HuH-7.5 (cell line): ENCODE results near the gene TBC1D16.
A peak's percentile ranks its signal among the peaks of the same experiment; 100 is the strongest.
"Not testable (repeated sequence)": the region's sequence is repeated elsewhere in the genome, so short reads cannot be mapped to it uniquely, and the experiment has no call there.

Experiments
- DNase-seq: peaks from one replicate; pipeline ENCODE4 v3.0.0; 2011; ENCODE audit warnings: low spot score

Gene TBC1D16

DNA sequence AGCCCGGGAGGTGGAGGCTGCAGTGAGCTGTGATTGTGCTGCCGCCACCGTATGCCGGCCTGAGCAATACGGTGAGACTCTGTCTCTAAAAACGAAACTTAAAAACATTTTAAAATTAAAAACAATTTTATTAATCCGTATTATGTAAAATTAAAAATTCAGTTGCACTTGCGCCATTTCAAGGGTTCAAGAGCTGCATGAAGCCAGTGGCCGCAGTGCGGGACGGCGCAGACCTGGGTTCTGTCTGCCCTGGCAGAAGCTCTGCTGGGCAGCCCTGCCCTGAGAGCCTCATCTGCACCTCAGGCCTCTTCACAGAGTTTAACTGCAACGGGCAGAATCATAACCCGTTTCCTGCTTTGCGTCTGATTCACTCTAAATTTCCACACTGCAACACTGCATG is 31.7 kb downstream of the TBC1D16 start:
- DNase-seq: no peak

DNA sequence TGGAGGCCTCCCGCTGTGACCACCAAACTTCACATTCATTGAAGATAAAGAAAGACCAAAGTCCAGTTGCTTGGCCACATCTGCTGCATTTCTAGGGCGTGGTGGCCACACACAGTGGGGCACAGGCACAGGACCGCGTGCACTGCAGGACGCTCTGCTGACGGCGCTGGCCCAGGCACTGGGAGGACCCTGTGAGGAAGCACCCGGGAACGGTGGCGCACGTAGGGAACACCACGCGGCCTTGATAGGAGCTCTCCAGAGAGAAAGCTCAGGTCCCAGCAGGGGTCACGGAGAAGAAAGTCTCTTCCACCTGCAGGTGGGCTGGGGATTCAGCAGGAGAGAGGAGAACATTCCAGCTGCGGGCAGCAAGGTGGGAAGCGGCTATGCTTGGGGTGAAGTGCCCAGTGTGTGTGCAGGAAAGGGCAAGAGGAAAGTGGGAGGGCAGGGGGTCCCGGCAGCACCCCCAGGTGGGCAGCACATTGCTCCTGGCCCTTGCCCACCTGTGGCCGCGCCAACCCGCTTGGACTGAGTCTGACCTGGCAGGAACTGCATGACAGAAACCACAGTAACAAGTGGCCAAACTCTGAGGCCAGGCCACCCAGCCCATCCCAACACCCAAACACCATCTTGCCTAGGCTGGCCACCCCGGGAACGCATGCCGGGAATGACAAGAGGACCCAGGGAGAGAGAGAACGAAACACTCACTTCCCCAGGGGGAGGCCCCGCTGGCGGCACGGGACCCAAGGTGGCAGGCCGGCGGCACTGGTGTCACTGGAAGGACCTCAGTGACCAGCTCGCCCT is 32.8 kb downstream of the TBC1D16 start:
- DNase-seq: peak; percentile 73

DNA sequence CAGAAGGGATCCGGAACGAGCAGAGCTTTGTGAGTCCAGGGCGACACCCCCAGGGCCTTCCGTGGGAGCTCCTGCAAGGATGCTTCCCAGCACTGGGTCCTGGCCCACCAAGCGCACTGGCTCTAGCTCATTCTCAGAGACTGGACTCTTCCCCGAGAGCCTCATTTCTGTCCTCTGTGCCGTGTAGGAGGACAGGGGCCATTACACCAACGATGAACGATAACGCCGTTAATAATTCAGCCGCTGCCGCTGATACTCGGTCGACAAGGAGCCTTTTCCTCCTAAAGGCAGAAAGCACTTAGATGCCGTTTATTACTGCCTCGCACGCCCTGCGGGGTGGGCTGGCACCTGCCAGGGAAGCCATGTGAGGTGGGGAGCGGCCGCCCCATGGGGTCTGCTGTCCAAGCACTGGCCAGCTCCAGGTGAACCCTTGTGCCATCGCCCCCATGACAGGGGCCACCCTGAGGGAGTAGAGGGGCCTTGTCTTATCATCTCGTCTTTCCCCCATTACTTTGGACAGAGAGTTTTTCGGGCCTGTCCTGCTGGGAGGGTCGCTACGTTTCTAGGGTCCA is 33.5 kb downstream of the TBC1D16 start:
- DNase-seq: no peak

DNA sequence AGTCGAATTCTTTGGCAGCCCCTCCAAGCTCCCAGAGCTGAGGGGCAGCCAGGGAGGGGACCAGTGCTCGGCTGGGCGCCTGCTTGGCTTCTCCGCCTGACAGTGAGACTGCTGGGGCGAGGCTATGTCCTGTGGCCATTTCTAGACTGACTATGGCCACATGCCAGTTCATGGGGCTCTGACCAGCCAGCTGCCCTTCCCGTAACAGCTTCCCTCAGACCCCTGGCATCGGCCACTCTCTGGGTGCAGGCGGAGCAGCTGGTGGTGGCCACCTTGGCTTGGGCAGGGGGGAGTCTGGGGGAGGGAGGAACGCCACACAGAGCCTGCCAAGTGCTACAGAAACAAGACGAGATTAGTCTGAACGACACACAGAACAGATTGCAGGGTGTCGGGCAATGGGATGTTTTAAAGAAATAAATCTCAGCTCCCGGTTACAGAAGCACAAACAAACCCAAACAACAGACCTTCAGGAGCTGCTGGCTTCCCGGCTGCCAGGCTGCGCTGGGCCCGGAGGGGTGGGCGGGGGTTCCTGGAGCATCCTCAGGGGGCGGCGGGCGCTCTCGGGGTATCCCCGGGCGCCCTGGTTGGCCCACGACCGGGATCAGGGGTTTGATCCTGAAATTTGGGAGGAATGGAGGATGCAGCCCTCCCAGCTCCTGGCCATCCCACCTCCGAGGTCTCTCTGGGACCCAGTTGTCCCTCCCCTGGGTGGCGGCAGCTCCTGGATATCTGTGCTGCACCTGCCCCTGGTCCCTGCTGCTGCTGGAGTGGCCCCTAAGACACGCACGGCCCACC is 34.5 kb downstream of the TBC1D16 start:
- no peak for DNase-seq

DNA sequence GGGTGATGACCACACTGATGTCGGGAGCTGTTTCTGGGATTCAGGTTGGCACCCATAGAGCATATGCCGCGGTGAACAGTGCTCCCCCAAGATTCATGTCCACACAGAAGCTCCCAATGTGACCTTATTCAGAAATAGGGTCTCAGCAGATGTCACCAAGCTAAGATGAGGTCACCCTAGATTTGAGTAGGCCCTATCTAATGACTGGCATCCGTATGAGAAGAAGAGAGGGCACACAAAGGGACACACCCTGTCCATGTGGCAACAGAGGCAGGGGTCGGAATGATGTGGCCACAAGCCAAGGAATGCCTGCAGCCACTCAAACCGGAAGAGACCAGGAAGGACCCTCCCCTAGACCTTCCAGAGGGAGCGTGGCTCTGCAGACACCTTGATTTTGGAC is 35.5 kb downstream of the TBC1D16 start:
- no peak for DNase-seq

DNA sequence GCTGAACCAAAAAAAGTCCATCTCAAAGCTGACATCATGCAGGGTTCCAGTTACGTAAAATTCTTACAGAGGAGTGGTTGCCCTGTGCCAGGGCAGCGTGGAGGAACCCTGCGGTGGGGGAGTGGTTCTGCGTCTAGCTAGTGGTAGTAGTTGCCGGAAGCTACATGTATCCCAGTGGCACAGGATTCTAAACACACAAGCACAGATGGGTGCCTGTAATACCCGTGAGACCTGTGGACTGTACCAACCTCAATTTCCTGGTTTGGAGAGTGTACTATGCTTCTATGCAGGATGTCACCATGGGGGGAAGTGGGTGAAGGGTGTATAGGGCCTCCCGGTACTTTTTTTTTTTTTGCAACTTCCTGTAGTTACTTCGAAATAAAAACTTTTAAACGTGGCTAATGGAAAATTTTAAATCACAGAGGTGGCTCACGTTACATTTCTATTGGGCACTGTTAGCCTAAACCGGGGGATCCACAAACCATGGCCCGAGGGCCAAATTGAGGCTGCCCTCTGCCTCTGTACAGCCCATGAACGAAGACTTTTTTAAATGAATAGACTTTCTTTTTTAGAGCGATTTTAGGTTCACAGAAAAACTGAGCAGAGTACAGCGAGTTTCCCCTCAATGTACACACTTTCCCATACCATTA is 38.5 kb downstream of the TBC1D16 start:
- no peak for DNase-seq

DNA sequence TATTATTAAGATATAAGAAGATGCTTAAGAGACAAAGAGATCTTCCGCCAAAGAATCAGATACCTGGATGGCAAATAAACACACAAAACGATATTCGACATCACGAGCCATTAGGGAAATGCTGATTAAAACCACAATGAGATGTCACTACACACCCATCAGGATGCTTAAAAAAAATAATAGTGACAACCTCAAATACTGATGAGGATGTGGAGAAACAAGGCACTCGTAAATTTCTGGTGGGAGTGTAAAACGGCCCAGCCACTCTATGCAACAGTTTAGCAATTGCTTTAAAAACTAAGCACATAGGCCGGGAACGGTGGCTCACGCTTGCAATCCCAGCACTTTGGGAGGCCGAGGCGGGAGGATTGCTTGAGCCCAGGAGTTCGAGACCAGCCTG is 39.4 kb downstream of the TBC1D16 start:
- DNase-seq: no peak

DNA sequence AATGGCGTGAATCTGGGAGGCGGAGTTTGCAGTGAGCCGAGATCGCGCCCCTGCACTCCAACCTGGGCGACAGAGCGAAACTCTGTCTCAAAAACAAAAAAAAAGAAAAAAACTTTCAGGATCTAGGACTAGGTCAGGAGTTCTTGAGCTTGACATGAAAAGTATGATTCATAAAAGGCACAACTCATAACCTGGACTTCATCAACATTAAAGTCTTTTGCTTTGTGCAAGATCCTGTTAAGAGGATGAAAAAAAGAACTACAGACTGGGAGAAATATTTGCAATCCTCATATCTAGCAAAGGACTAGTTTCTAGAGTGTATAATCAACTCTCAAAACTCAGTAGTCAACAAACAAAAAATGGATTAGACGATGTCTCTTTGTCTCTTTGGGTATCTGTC is 40.0 kb downstream of the TBC1D16 start:
- DNase-seq: no peak

DNA sequence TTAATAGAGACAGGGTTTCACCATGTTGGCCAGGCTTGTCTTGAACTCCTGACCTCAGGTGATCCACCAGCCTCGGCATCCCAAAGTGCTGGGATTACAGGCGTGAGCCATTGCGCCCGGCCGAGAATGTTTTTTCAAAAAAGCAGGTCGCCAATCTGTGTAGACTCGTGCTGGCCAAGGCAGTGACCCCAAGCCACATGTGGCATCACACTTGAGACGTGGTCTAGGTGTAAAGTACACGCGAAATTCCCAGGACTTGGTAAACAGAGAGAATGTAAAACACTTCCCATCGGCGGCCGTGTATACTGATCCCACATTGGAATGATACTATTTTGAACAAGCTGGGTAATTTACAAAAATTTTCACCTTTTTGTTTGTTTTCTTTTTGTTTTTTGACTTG is 41.1 kb downstream of the TBC1D16 start:
- no peak for DNase-seq

DNA sequence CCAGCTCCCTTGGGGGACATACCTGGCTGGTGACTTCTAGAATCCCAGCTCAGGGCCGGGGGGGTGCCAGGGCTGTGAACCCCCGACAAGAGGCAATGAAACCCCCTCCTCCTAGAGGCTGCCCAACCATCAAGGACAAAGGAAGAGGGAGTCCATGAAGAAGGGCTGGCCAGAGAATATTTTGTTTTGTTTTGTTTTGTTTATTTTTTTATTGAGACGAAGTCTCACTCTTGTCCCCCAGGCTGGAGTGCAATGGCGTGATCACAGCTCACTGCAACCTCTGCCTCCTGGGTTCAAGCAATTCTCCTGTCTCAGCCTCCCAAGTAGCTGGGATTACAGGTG is 41.5 kb downstream of the TBC1D16 start:
- not testable (repeated sequence) for DNase-seq

DNA sequence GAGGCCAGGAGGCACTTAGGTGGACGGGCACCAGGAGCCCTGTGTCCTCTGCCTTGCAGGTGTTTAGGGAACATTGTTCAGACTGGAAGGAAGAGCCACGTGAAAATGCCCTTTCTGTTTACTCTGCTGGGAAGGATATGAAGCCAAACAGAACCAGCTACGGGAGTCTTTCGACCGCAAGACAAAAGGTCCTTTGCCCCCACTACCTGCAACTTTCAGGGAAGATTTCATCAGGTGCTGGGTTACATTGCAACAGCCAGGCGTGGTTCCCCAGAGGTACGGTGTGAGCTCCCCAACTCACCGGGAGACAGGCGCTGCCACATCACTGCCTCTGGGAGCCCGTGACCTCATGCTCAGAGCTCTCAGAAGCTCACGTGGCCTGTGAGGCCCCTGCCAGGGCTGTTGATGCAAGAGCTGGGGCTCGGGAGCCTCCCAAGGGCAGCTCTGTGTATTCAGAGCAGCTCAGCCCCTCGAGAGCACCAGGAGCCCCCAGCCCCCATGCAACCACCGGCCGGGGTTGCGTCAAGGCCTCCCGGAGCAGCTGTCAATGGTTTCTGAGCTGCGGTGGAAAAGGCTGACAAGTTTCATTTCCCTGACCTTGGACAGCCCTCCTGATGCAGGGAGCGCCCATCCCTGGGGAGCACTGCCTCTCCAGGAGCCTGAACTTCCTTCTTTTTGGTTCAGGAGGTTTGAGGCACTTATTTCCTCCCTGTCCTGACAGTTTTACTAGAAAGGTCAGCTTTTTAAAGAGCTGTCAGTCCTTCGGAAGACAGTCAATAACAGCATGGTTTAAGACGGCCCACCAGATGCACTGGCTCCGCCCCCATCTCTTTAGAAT is 42.1 kb downstream of the TBC1D16 start:
- peak; percentile 92 for DNase-seq

DNA sequence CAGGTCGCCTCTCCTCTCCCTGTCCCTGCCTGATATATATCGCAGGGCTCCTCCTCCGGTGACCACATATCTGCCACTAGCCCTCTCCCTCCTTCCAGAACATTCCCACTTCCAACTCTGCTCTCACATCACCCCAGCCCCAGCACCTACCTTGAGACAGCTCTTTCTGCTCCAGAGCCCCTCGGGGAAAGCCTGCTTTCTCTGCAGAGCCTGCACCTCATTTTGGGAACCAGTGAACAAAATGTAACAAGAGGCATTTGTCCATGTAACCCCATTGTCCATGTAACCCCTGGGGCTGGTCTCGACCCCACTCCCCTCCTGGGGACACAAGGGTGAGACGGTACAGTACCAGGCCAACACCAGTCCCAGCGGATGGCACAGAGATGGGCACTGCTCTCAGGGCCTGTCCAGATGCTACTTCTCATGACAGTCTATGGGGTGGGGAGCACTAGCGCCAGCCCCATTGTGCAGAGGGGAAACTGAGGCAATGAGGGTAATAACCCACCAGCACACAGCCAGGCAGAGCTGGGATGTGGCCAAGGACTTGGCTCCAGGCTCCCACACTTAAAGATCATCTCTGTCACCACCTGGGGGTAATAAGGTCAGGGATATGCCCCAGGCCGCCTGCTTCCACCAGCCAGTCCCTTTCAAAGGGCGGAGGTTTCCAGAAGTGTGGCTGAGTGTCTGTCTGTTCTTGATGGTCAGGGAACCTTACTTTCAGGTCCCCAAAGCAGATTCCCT is 42.9 kb downstream of the TBC1D16 start:
- peak; percentile 40 for DNase-seq

DNA sequence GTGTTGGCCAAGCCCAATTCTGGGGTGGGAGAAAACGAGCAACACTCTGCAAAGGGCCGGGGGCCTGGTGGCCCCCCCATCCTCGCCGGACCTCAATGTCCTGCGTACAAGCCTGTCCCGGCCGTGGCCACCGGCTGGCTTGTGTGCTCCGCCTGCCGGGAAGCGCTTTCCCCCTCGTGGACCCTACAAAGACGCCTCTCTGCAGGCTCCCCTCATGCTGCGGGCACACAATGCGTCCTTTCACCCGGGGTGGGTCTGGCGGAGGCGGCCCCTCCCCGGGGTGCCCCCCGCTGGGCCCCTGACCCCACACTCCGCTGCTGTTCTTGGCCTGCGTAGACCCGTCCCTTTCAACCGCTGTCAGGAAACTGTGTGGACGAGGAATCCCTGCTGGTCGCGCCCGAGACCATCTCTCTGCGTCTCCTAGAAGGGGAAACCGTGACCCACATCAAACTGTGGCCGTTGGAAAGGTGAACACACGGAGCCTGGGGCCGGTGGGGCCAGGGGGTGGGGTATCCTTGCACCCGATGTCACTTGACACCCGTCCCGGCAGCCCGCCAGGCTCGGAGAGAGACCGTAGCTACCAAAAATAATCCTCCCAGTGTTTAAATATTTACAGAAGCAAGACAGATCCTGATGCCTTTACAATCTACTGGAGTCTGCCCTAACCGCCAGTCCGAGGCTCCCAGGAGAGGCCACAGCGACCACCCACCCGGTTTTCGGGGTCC is 43.6 kb downstream of the TBC1D16 start:
- DNase-seq: peak; percentile 60

DNA sequence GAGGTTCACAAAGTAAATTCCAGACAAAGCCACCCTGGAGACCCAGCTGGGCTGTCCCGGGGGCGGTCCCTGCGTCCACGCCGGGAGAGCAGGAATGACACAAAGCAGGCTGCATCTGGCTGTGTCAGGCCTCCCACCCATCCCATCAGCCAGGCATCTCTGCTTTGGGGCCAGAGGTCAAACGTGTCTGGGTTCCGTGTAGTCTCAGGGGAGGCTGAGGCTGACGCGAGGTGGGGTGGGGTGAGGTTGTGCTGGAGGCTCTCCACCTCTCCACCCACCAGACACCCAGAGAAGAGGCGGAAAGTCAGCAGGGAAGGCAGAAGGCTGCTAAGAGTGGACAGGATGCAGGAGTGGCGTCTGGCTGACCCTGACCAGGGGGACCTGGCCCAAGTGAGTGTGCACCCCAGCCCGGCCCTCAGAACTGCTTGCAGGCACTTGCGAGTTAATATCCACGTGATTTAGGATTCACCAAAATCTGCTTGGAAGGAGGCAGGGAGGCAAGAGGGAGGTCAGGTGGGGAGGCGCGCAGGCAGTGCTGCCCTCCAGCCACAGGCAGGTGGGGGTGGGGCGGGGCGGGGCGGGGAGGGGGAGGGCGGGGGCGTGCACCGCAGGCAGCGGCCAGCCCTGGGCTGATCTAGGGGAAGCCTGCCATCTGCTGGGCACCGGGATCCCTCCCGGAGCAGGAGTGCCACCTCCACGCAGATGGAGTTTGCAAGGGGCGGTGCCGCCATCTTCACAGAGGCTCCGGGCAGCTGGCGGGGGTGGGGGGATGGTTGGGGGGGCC is 44.3 kb downstream of the TBC1D16 start:
- DNase-seq: peak; percentile 79

DNA sequence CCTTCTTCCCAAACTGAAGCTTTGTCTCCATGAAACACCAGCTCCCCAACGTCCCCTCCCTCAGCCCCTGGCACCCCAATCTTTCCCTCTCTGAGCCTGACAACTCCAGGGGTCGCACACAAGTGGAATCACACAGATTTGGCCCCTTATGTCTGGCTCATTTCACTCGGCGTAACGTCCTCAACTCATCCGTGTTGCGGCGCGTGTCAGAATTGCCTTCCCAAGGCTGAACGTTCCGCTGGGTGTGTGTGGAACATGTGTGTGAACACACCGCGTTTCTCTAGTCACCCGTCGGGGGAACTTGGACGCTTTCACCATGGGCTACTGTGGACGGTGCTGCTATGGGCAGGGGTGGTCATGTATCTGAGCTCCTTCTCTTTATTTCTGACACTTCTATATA is 45.0 kb downstream of the TBC1D16 start:
- DNase-seq: no peak

DNA sequence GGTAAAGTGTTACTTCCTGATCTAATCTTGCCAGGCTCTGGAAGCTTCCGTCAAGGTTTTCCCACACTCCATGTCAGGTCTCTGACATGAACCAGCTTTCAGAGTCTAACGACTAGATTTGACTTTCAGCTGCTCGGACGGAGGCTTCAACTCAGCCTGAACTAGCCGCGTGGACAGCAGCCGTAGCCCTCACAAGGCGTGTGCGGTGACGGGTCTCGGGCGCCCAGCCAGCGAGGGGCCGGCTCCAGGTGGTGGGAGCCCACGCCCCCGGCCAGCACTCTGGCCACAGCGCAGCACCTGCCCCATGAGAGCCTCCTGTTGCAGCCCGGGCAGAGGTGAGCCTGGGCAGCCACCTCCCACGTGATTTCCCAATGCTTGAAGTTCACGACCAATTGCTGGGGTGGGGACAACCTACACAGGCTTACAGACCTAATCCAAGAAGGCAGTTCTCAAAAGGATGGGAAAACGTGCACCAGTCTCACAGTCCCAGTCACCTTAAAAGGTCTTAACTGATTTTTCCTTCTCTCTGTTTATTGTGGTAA is 45.5 kb downstream of the TBC1D16 start:
- DNase-seq: no peak

DNA sequence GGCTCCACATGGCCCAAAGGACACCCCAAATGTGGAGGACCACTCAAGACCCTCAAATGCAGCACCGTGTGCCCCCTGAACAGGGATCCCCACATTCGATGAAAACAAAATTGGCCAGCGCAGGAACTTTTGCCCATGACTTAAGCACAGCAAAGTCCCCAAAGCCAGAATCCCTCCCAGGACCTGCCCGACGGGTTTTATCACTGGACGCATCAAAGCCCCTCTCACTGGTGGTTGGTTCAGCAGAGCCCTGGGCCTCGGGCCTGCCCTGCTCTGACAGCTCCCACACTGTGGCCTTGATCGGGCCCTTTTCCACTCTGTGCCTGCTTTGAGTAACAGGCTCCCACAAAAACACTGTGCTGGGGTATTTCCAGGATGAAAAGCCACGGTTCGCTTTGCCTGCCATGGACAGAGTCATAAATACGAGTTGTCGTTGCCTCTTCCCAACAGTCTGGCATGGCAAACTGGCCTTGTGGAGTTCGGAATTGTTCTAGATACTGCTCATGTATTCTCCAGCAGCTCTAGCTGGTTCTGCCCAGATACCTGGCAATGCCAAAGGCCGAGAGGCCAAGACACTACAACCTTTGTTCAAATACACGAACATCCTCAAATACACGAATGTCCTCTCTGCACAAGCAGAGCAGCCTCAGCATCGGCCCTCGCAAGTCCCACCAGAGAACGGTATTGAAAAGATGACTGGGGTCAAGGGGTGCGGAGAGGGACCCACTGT is 46.4 kb downstream of the TBC1D16 start:
- DNase-seq: no peak

DNA sequence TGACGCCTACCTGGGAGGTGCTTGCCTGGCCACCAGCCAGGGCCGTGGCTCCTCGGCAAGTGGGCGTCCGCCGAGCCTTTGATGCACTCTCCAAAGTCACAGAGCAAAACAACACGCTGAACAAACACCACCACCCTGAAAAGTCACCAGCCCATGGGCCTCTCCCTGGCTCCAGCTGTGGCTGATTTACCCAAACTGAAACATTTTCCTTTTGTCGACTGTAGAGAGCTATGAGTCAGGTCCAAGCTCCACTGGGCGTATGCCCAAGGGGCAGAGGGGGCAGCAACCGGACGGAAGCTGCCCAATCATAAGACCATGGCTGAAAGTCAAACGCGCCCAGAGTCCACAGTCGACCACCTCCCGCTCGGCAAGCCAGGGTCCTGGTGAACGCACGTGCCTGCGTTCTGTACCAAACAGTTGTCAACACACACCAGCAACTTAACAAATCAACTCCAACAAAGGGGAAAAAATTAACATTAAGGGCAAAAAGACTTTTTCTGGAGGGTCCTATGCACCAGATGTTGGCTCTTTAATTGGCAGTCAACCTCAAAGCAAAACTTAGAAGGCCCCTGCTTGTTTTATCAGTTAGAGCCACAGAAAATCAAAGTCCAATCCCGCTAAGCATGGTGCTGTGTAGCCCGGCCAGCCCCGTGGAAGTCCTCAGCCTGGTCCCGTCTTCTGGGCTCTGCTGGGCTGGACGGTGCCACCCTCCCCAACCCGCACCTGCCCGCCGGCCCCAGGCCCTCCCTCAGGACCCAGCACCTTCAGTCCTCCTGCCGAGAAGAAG is 47.3 kb downstream of the TBC1D16 start:
- peak; percentile 66 for DNase-seq
